Heart right ventricle (tissue), 16 donors: Measurements from ENCODE around the gene ZNF28. TPM values are rescaled to one million over a fixed set of nuclear protein-coding genes. Genes with fewer than 3 reads are reported as not detected.
"Not testable (repeated sequence)": the region's sequence is repeated elsewhere in the genome, so short reads cannot be mapped to it uniquely, and the experiment has no call there.

Source experiments
- ATAC-seq, 8 donors: fragments of 200-7000 bp; cut with Tn5 transposase; one replicate each; pipeline ENCODE4 v1.9.1; 2020; ENCODE audit warnings: mild to moderate bottlenecking in 8 of 8, moderate library complexity in 8 of 8, moderate number of reproducible peaks in 1 of 8
- DNase-seq, 2 donors: peaks; one replicate each; pipeline ENCODE4 v3.0.0-alpha.2; 2020
- H3K27ac ChIP-seq, 10 donors: fragments of 200-600 bp; sonication (generic) in 2 of 10; one replicate each; pipeline versions ENCODE4 v1.5.0 to v1.8.0; 2020 to 2022; ENCODE audit warnings: mild to moderate bottlenecking in 3 of 10
- H3K27me3 ChIP-seq, 7 donors: fragments of 200-600 bp; one replicate each; pipeline ENCODE4 v1.8.0; 2021 to 2022; ENCODE audit warnings: mild to moderate bottlenecking in 2 of 7
- H3K36me3 ChIP-seq, 9 donors: fragments of 200-600 bp; sonication (generic) in 1 of 9; one replicate each; pipeline versions ENCODE4 v1.5.0 to v1.8.0; 2020 to 2022; ENCODE audit warnings: mild to moderate bottlenecking in 2 of 9
- H3K4me1 ChIP-seq, 9 donors: fragments of 200-600 bp; sonication (generic) in 1 of 9; one replicate each; pipeline versions ENCODE4 v1.5.0 to v1.8.0; 2020 to 2022; ENCODE audit warnings: mild to moderate bottlenecking in 4 of 9
- H3K4me3 ChIP-seq, 10 donors: fragments of 200-600 bp; sonication (generic) in 2 of 10; one replicate each; pipeline versions ENCODE4 v1.5.0 to v1.8.0; 2020 to 2022; ENCODE audit warnings: mild to moderate bottlenecking in 7 of 10, moderate library complexity in 2 of 10
- H3K9me3 ChIP-seq, 11 donors: fragments of 200-600 bp in 10 of 11; sonication (generic) in 2 of 11; one replicate each; pipeline versions ENCODE4 v1.5.0 to v1.8.0; 2013 to 2022; ENCODE audit warnings: mild to moderate bottlenecking in 2 of 11, control low read depth in 1 of 11, moderate library complexity in 1 of 11
- WGBS, 2 donors: extraction: QIAGEN DNeasy Blood & Tissue Kit; methylation state at CpG; one replicate each; pipeline ENCODE4 v1.1.7; 2013; ENCODE audit warnings: inconsistent platforms in 1 of 2; 5-methylcytosine and 5-hydroxymethylcytosine counted together
- intact Hi-C, 10 donors: fragments of 100-400 bp; cut with DNase I; formaldehyde crosslinking; loops; one replicate each; pipeline versions ENCODE4 v1.11.1 to v1.14.2; 2022
- polyA plus RNA-seq, 2 donors: library from polyadenylated mRNA; stranded (reverse); fragments of 200-250 nt; gene quantifications; one replicate each; pipeline ENCODE4 v1.2.3, GENCODE V29; 2013
- total RNA-seq, 10 donors: library from RNA; stranded (reverse); fragmentation: NEBNext Ultra II Directional in 3 of 10; extraction: Animal tissue kit (Norgen Biotek cat#: 25700) in 3 of 10; gene quantifications; one replicate each; pipeline versions ENCODE4 v1.2.1 to v1.2.4, GENCODE V29; 2021 to 2023
- TF ChIP-seq, protein P1 (sequence below), 9 donors: fragments of 200-600 bp; sonication (generic) in 2 of 9; IDR thresholded peaks; one replicate each; pipeline versions ENCODE4 v1.5.0 to v1.8.0; 2021 to 2022; ENCODE audit warnings: antibody characterized with exemption in 9 of 9, mild to moderate bottlenecking in 5 of 9, moderate library complexity in 1 of 9
- donor health status: Arrhythmogenic right ventricular cardiomyopathy.
- donor health status: ischemic (EF 13 %, LVEDD 7.1; RV severe dilation, severe dysfunction).
- donor health status: healthy with polysubstance abuse.
- donor health status: DM: no; HTN: yes; CAD: no.
- donor health status: DM: no; HTN: no; CAD: no.
- donor health status: ischemic (EF 25% LVEDD 6.9; RV normal size, moderate dysfunction).
- donor health status: ischemic (EF 25% LVEDD 5.7; RV mildly dilated, moderate dysfunction).
- donor health status: healthy.
- donor health status: DM: yes; HTN: yes; CAD: no.
- donor health status: Ischemic cardiomyopathy.
- donor health status: ischemic (EF 35%, LVEDD 5.7; RV mildly dilated, moderate dysfunction).
- donor health status: nonischemic (EF 11% LVEDD 7.7; RV severe dilation, severe dysfunction).
- donor health status: DM: yes; HTN: yes; CAD: no.
- donor health status: PGD.
- donor health status: ischemic (EF 29% LVEDD 5.4; RV normal size, mild dysfunction).
- donor health status: nonischemic (EF 23%, LVEDD 6.1; RV moderate dilation, normal function).

The ZNF28 gene
- total and polyA plus RNA-seq, 12 donors: 1.4 to 11.4 (median 9.0) TPM

DNA sequence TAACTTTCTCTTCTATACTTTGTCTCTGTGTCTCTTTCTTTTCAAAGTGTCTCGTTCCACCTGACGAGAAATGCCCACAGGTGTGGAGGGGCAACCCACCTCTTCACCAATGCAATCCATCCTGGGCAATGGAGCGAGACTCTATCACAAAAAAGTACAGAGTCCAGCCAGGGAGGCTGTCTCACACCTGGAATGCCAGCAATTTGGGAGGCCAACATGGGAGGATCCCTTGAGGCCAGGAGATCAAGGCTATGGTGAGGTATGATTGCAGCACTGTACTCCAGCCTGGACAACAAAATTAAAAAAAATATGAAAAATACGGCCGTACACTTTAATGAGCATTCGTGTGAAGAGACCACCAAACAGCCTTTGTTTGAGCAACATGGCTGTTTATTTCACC is 32.0 kb downstream of the ZNF28 start:
- Histone ChIP-seq H3K4me3 (no peak overlapping the region), H3K27me3 (no peaks in the 10 kb centered on the region), H3K27ac (no peak overlapping the region), H3K36me3 (no peaks in the 10 kb centered on the region), H3K9me3 (peaks cover 0 to 24% (median 0%) of the 10 kb centered on the region in 11 donors), H3K4me1 (peaks cover 0 to 19% (median 6%) of the 10 kb centered on the region in 9 donors)
- 94 to 96% methylated on average over 6 of the region's 6 CpGs for WGBS, 2 donors
- DNase-seq: no peak
- TF ChIP-seq, protein P1, sequence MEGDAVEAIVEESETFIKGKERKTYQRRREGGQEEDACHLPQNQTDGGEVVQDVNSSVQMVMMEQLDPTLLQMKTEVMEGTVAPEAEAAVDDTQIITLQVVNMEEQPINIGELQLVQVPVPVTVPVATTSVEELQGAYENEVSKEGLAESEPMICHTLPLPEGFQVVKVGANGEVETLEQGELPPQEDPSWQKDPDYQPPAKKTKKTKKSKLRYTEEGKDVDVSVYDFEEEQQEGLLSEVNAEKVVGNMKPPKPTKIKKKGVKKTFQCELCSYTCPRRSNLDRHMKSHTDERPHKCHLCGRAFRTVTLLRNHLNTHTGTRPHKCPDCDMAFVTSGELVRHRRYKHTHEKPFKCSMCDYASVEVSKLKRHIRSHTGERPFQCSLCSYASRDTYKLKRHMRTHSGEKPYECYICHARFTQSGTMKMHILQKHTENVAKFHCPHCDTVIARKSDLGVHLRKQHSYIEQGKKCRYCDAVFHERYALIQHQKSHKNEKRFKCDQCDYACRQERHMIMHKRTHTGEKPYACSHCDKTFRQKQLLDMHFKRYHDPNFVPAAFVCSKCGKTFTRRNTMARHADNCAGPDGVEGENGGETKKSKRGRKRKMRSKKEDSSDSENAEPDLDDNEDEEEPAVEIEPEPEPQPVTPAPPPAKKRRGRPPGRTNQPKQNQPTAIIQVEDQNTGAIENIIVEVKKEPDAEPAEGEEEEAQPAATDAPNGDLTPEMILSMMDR (IDR thresholded peaks at IDR 0.05): no peak
- no peak for ATAC-seq
- intact Hi-C loops: no loop called here

DNA sequence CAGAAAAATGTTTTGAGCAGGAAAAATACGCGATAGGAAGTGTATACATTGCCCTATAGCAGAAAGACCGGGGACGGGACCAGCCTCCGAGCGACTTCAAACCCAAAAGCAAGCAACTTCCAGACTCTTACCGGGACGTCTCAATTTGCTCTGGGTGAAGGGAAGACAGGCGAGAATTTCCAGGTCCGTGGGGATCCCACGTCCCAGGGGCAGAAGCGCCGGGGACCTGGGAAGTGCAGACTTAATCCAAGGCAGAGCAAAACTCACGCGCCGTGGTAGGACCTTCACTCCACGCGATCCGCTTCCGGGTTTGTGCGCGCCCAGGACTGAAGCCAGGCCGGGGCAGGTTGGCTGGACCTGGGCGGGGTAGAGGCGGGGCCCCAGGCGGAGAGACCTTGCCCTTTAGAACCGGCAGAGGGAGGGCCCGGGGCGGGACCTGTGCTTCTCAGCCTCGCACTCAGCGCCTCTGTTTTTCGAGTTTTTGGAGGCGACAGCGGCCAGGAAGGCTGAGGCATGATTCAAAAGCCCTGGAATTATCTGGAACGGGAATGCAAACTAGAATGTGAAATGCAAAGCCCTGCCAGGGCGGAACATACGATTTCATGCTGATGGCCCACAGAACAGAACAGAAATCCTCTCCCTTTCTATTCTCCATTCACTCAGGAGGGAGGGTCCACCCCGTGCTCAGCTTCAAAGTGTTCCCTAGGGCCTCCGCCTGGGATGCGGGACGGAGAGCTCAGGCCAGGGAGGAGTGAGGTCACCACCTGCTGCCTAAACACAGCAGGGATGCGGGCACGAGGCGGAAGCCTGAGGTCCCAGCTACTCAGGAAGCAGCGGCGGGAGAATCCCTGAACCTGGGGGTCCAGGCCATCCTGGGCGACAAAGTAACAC is 34.7 kb downstream of the ZNF28 start, which contains the start of gene ZNF600:
TSS of gene ZNF600 (minus strand) at position 328 of the 891 bp plus-strand sequence. CDS start 7,903 bp downstream, outside the sequence.
- Histone ChIP-seq H3K27ac (peak within 1 kb of the TSS in 9 of 10 donors; percentile 19 to 79 (median 56)), H3K4me3 (peak within 1 kb of the TSS; percentile 42 to 84 (median 68)), H3K4me1 (peaks cover 0 to 19% (median 6%) of the 10 kb centered on the region in 9 donors)
- WGBS, 2 donors: 1 to 2% methylated on average over 47 of the region's 47 CpGs
- TF ChIP-seq, protein P1 (IDR thresholded peaks at IDR 0.05): peak in 7 of 9 donors; percentile 22 to 32 (median 30)
- H3K9me3 ChIP-seq, intact Hi-C loops, H3K27me3 ChIP-seq, H3K36me3 ChIP-seq: not testable (repeated sequence)
- peak; percentile 96 to 100 (median 99) for ATAC-seq
- DNase-seq: peak; percentile 69 to 84

DNA sequence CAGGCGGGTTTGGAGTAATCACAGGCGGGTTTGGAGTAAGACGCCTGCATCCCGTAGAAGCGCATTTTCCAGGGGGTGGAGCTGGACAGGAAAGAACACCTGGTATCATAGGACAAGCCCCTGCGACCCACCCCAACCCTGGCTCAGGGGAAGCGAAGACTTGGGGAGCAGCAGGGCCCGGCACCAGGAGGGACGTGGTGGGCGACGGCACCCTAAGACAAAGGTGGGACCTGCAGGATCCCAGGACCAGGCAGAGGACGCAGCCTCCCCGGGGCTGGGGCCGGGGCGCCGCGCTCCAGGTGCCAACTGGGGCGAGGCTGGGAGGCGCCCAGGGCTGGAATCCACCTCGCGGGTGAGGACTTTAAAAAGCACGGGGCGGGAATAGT is 35.4 kb downstream of the ZNF28 start:
- TF ChIP-seq, protein P1 (IDR thresholded peaks at IDR 0.05): no peak
- H3K36me3 ChIP-seq: peaks cover 0 to 4% (median 0%) of the 10 kb centered on the region in 9 donors
- H3K27me3 ChIP-seq: no peaks in the 10 kb centered on the region
- peak overlapping the region in 9 of 10 donors; percentile 19 to 79 (median 56) for H3K27ac ChIP-seq
- H3K4me3 ChIP-seq: peak overlapping the region; percentile 42 to 84 (median 68)
- H3K9me3 ChIP-seq: peaks cover 0 to 3% (median 0%) of the 10 kb centered on the region in 11 donors
- intact Hi-C loops: no loop called here
- DNase-seq (peak in 1 of 2 donors; percentile 11), ATAC-seq (peak; percentile 10 to 50 (median 36))
- 4 to 5% methylated on average over 23 of the region's 23 CpGs for WGBS, 2 donors
- peaks cover 0 to 19% (median 6%) of the 10 kb centered on the region in 9 donors for H3K4me1 ChIP-seq

DNA sequence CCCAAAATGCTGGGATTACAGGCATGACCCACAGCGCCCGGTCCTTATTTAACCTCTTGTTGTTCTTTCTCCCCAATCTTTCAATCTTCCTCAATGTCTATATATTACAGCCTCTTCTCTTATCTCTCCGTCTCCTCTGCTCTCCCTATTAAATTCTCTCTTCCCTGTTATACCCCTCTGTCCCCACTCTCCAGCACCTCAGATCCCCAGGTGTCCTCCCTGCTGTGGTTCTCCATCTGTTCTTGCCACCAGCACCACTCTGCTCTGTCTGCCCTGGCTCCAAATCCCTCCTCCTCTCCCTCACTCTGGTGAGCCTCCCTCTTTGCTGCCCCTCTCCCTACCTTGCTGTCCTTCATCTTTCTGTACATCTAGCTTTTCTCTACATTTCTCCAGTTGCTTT is 35.9 kb downstream of the ZNF28 start:
- Histone ChIP-seq H3K9me3 (peaks cover 0 to 5% (median 0%) of the 10 kb centered on the region in 11 donors), H3K27me3 (no peaks in the 10 kb centered on the region), H3K4me1 (peaks cover 0 to 19% (median 6%) of the 10 kb centered on the region in 9 donors), H3K4me3 (peak overlapping the region in 6 of 10 donors; percentile 64 to 84 (median 73)), H3K36me3 (peaks cover 0 to 4% (median 0%) of the 10 kb centered on the region in 9 donors), H3K27ac (no peak overlapping the region)
- WGBS, 2 donors: 87 to 93% methylated on average over 3 of the region's 3 CpGs
- no peak for ATAC-seq
- DNase-seq: no peak
- TF ChIP-seq, protein P1 (IDR thresholded peaks at IDR 0.05): no peak
- intact Hi-C loops: no loop called here

DNA sequence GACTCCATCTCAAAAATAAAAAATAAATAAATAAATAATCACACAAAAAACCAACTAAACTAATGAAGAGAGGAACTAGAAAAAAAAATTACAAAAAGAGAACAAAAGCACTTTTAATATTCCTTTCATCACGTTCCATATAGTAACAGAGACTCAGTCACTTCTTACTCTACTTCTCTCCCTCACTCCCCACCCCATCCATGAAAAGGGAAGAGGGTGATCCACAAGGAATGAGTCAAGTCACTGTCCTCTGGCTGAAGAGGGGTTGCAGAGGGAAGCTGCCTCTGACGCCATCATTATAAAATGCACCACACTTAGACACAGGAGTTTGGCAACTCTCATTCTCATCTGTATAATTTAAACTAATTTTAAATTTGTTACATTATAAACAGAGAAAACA is 38.6 kb downstream of the ZNF28 start:
- WGBS, 2 donors: 84 to 89% methylated on average over 2 of the region's 2 CpGs
- DNase-seq, ATAC-seq, H3K9me3 ChIP-seq, intact Hi-C loops, H3K27ac ChIP-seq, H3K27me3 ChIP-seq, H3K4me3 ChIP-seq: not testable (repeated sequence)
- Histone ChIP-seq H3K4me1 (peaks cover 0 to 19% (median 6%) of the 10 kb centered on the region in 9 donors), H3K36me3 (peaks cover 0 to 15% (median 0%) of the 10 kb centered on the region in 9 donors)
